Measurements from ENCODE around the gene KLHDC4. TPM values are rescaled to one million over a fixed set of nuclear protein-coding genes. Genes with fewer than 3 reads are reported as not detected.

The KLHDC4 gene
- total and polyA plus RNA-seq, 10 of the 15 experiments (the other 5 are each of a cell fraction or from before 2014, with no cell fraction given) = 0.80 to 62.1 (median 32.8) TPM

DNA sequence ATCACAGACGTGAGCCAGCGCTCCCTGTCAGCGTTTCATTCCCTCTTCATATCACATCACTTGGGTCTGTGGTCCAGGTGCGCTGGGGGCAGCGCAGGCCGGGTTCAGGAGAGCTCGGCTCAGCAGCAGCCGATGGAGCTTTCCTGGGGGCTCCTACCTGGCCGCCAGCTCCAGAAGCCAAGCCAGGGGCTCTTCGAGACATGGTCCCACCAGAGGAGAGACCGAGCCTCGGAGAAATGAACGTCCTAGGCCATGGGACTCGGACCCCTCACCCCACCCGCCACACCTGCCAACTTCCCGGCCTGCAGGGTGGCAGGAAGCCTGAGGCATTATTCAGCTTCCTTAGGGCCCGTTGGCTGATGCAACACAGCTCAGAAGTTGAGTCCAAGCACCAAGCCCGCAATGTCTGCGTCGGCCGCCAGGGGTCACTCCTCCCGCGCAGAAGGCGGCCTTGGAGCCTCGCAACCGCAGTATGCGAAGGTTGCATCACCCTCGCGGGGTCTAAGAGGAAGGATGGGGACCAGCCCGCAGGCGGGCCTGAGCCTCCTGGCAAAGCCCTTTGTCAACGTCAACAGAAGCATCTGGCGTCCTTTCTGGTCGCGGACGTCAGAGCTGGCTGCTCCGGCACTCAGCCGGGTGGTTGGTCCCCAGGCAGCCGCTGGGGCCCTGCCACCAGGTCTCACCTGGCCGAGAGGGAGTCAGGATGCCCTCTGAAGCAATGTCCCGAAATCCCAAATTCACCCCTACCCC, 13.2 kb upstream of the KLHDC4 start (continued):
- TF ChIP-seq, protein P1, sequence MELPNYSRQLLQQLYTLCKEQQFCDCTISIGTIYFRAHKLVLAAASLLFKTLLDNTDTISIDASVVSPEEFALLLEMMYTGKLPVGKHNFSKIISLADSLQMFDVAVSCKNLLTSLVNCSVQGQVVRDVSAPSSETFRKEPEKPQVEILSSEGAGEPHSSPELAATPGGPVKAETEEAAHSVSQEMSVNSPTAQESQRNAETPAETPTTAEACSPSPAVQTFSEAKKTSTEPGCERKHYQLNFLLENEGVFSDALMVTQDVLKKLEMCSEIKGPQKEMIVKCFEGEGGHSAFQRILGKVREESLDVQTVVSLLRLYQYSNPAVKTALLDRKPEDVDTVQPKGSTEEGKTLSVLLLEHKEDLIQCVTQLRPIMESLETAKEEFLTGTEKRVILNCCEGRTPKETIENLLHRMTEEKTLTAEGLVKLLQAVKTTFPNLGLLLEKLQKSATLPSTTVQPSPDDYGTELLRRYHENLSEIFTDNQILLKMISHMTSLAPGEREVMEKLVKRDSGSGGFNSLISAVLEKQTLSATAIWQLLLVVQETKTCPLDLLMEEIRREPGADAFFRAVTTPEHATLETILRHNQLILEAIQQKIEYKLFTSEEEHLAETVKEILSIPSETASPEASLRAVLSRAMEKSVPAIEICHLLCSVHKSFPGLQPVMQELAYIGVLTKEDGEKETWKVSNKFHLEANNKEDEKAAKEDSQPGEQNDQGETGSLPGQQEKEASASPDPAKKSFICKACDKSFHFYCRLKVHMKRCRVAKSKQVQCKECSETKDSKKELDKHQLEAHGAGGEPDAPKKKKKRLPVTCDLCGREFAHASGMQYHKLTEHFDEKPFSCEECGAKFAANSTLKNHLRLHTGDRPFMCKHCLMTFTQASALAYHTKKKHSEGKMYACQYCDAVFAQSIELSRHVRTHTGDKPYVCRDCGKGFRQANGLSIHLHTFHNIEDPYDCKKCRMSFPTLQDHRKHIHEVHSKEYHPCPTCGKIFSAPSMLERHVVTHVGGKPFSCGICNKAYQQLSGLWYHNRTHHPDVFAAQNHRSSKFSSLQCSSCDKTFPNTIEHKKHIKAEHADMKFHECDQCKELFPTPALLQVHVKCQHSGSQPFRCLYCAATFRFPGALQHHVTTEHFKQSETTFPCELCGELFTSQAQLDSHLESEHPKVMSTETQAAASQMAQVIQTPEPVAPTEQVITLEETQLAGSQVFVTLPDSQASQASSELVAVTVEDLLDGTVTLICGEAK (IDR thresholded peaks at IDR 0.05; ENCODE audit: borderline replicate concordance) = no peak
- peak; percentile 51; the same call in 1 of the 2 replicates for TF ChIP-seq CBX5 (IDR thresholded peaks at IDR 0.05; ENCODE audit: low read depth)
- peak; percentile 83 for TF ChIP-seq YY1 (IDR thresholded peaks at IDR 0.05; ENCODE audit: low read depth, low read length)
- TF ChIP-seq SP1 (IDR thresholded peaks at IDR 0.05; ENCODE audit: low read depth, low read length) = no peak
- 0 out of 2 replicates have a peak, but pooled peaks have one; percentile 48 for TF ChIP-seq JUND (IDR thresholded peaks at IDR 0.05; ENCODE audit: low read depth, low read length)
- TF ChIP-seq RUNX3 (IDR thresholded peaks at IDR 0.05; ENCODE audit: low read length) = peak; percentile 98
- TF ChIP-seq CHD4 (IDR thresholded peaks at IDR 0.05) = no peak
- TF ChIP-seq, protein P2, sequence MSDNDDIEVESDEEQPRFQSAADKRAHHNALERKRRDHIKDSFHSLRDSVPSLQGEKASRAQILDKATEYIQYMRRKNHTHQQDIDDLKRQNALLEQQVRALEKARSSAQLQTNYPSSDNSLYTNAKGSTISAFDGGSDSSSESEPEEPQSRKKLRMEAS (IDR thresholded peaks at IDR 0.05; ENCODE audit: low read depth, low read length) = 0 out of 2 replicates have a peak, but pooled peaks have one; percentile 25
- peak; percentile 65; the same call in 1 of the 2 replicates for TF ChIP-seq NBN (IDR thresholded peaks at IDR 0.05)
- no peak for TF ChIP-seq RAD51 (IDR thresholded peaks at IDR 0.05)
- 0 out of 2 replicates have a peak, but pooled peaks have one; percentile 55 for TF ChIP-seq STAT1 (conservative IDR thresholded peaks at IDR 0.05)
- TF ChIP-seq EZH2 (IDR thresholded peaks at IDR 0.05; ENCODE audit: borderline replicate concordance, control insufficient read depth, low read depth, low read length) = no peak
- TF ChIP-seq MTA3 (IDR thresholded peaks at IDR 0.05; ENCODE audit: borderline replicate concordance, low read length) = no peak
- TF ChIP-seq, protein P3, sequence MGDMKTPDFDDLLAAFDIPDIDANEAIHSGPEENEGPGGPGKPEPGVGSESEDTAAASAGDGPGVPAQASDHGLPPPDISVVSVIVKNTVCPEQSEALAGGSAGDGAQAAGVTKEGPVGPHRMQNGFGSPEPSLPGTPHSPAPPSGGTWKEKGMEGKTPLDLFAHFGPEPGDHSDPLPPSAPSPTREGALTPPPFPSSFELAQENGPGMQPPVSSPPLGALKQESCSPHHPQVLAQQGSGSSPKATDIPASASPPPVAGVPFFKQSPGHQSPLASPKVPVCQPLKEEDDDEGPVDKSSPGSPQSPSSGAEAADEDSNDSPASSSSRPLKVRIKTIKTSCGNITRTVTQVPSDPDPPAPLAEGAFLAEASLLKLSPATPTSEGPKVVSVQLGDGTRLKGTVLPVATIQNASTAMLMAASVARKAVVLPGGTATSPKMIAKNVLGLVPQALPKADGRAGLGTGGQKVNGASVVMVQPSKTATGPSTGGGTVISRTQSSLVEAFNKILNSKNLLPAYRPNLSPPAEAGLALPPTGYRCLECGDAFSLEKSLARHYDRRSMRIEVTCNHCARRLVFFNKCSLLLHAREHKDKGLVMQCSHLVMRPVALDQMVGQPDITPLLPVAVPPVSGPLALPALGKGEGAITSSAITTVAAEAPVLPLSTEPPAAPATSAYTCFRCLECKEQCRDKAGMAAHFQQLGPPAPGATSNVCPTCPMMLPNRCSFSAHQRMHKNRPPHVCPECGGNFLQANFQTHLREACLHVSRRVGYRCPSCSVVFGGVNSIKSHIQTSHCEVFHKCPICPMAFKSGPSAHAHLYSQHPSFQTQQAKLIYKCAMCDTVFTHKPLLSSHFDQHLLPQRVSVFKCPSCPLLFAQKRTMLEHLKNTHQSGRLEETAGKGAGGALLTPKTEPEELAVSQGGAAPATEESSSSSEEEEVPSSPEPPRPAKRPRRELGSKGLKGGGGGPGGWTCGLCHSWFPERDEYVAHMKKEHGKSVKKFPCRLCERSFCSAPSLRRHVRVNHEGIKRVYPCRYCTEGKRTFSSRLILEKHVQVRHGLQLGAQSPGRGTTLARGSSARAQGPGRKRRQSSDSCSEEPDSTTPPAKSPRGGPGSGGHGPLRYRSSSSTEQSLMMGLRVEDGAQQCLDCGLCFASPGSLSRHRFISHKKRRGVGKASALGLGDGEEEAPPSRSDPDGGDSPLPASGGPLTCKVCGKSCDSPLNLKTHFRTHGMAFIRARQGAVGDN (IDR thresholded peaks at IDR 0.05) = no peak
- 0 out of 2 replicates have a peak, but pooled peaks have one; percentile 26 for TF ChIP-seq NR2F1 (conservative IDR thresholded peaks at IDR 0.05)
- no peak for TF ChIP-seq BRCA1 (IDR thresholded peaks at IDR 0.05; ENCODE audit: low read depth, low read length)
- peak; percentile 45 for TF ChIP-seq HCFC1 (IDR thresholded peaks at IDR 0.05; ENCODE audit: low read length)
- TF ChIP-seq, protein P4, sequence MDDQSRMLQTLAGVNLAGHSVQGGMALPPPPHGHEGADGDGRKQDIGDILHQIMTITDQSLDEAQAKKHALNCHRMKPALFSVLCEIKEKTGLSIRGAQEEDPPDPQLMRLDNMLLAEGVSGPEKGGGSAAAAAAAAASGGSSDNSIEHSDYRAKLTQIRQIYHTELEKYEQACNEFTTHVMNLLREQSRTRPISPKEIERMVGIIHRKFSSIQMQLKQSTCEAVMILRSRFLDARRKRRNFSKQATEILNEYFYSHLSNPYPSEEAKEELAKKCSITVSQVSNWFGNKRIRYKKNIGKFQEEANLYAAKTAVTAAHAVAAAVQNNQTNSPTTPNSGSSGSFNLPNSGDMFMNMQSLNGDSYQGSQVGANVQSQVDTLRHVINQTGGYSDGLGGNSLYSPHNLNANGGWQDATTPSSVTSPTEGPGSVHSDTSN (IDR thresholded peaks at IDR 0.05; ENCODE audit: insufficient replicate concordance, low read depth, low read length) = peak; percentile 37
- TF ChIP-seq NFYB (IDR thresholded peaks at IDR 0.05; ENCODE audit: insufficient read depth, low read depth, low read length) = no peak
- TF ChIP-seq ATF7 (IDR thresholded peaks at IDR 0.05; ENCODE audit: low read depth) = peak; percentile 76
- no peak for TF ChIP-seq ASH2L (IDR thresholded peaks at IDR 0.05; ENCODE audit: borderline replicate concordance, low read depth)
- no peak for TF ChIP-seq TAF1 (IDR thresholded peaks at IDR 0.05; ENCODE audit: borderline replicate concordance, low read depth, low read length)

Measured in GM12878 (cell line).